ENCODE results near the gene SIRPA. TPM values are rescaled to one million over a fixed set of nuclear protein-coding genes. Genes with fewer than 3 reads are reported as not detected.

The SIRPA gene
- total and polyA plus RNA-seq, 2 of the 8 experiments (the other 6 are each of a cell fraction or from before 2014, with no cell fraction given), result 3.9 to 4.3 TPM

DNA sequence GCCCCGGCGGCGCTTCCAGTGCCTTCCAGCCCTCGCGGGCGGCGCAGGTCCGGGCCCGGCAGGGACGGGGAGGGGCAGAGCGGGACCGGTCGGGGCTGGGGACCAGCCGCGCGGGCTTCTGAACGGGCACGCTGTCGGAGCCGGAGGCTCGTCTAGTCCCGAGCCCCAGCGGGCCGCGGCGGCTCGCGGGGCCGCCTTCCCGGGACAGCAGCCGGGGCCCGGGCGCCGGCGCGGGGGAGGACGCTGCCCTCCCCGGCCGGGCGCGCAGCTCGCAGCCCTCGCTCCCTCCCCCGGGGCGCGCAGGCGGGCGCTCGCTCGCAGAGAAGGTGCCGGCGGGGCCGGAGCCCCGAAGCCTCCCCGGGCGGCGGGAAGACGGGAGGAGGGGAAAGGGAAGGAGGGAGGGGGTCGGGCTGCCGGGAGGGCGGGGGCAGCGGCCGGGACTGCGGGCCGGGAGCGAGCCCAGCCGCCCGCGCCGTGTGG, 696 bp upstream of the SIRPA start:
- Histone ChIP-seq H3K36me3 (ENCODE audit: control insufficient read depth in 2 of 4, insufficient read depth in 4 of 4, low read length in 3 of 4) (no peaks in the 10 kb centered on the region), H2BK15ac (ENCODE audit: low read length) (no peak overlapping the region), H3K9me3 (ENCODE audit: insufficient read depth in 2 of 2, low read depth in 1 of 2, low read length in 1 of 2) (no peaks in the 10 kb centered on the region), H3K56ac (replicated peaks; ENCODE audit: insufficient read length, low read depth, low read length) (no peak overlapping the region), H3K23me2 (ENCODE audit: low read depth, low read length) (peaks cover 14% of the 10 kb centered on the region; the same call in 1 of the 2 replicates), H2BK12ac (ENCODE audit: low read depth, low read length) (no peak overlapping the region), H3K4me3 (ENCODE audit: extremely low read depth in 1 of 4, insufficient read depth in 2 of 4, low read depth in 3 of 4, low read length in 4 of 4) (peak overlapping the region; percentile 47 to 80 (median 64)), H4K8ac (ENCODE audit: extremely low read depth, insufficient read depth, low read length) (no peak overlapping the region; the same call in 1 of the 2 replicates), H4K91ac (replicated peaks; ENCODE audit: insufficient read length, low read length) (no peak overlapping the region), H3K14ac (ENCODE audit: insufficient read length) (no peak overlapping the region), H3K27ac (ENCODE audit: low read depth, low read length) (no peak overlapping the region), H3K4me2 (ENCODE audit: insufficient read depth in 1 of 2, low read depth in 2 of 2, low read length in 2 of 2) (peak overlapping the region; percentile 83 to 85), H3K27me3 (replicated peaks in 1 of 4; ENCODE audit: control insufficient read depth in 3 of 4, extremely low read depth in 1 of 4, insufficient read depth in 3 of 4, low read length in 3 of 4) (peaks cover 5 to 40% (median 33%) of the 10 kb centered on the region in 4 experiments), H3K79me2 (ENCODE audit: control insufficient read depth in 1 of 2, insufficient read depth in 2 of 2, low read length in 2 of 2) (no peaks in the 10 kb centered on the region), H3K79me1 (ENCODE audit: low read depth, low read length) (no peaks in the 10 kb centered on the region), H3K4ac (replicated peaks; ENCODE audit: insufficient read length, low read depth, low read length) (no peak overlapping the region), H2BK120ac (replicated peaks; ENCODE audit: low read depth, low read length) (no peak overlapping the region), H3K23ac (ENCODE audit: insufficient read length) (no peak overlapping the region), H3K4me1 (replicated peaks in 1 of 4; ENCODE audit: control insufficient read depth in 3 of 4, insufficient read depth in 4 of 4, low read length in 3 of 4) (peaks cover 7 to 28% (median 10%) of the 10 kb centered on the region in 4 experiments), H3K18ac (ENCODE audit: extremely low read depth, low read length) (no peak overlapping the region), H4K20me1 (replicated peaks in 1 of 2; ENCODE audit: control insufficient read depth in 1 of 2, insufficient read depth in 2 of 2, low read length in 2 of 2) (peaks cover 0 to 8% of the 10 kb centered on the region in 2 experiments), H4K5ac (ENCODE audit: insufficient read length, low read depth, low read length) (no peak overlapping the region), H2AFZ (ENCODE audit: low read length) (no peak overlapping the region), H2BK20ac (ENCODE audit: low read length) (no peak overlapping the region), H2BK5ac (ENCODE audit: low read depth, low read length) (no peak overlapping the region), H3K9ac (replicated peaks in 1 of 4; ENCODE audit: extremely low read depth in 1 of 4, low read depth in 3 of 4, low read length in 3 of 4) (peak overlapping the region in 1 of 4 experiments; percentile 44; a peak in 1 of 7 replicates), H2AK5ac (ENCODE audit: low read depth, low read length) (no peak overlapping the region)
- DNase-seq (ENCODE audit: low read depth in 1 of 2, low spot score in 2 of 2), result no peak
- POLR2A ChIA-PET (ENCODE audit: partially characterized antibody), result no interaction called here
- no peak for FAIRE-seq
- WGBS, 2 experiments (ENCODE audit: extremely low coverage in 1 of 2, insufficient coverage in 1 of 2, insufficient read length in 1 of 2, insufficient replicate concordance in 2 of 2, low coverage in 1 of 2, low lambda C conversion rate in 2 of 2, missing lambda C conversion rate in 1 of 2), result 3% methylated on average over 8 of the region's 70 CpGs; no CpG with 5 or more reads in 1 of the 2 experiments
- CTCF ChIA-PET (ENCODE audit: partially characterized antibody), result interaction anchor here (1.0 to 1.5 kb wide), 2 partner anchors 94 to 117 kb away, joined by 3 to 4 read pairs; no protein-coding TSS in a partner anchor
- TF ChIP-seq E2F6 (IDR thresholded peaks at IDR 0.05) (peak; percentile 51), RNF2 (IDR thresholded peaks at IDR 0.05; ENCODE audit: borderline replicate concordance, low read depth, low read length, missing control alignments, poor library complexity, severe bottlenecking) (no peak), SP2 (IDR thresholded peaks at IDR 0.05; ENCODE audit: low read length) (no peak), MAX (IDR thresholded peaks at IDR 0.05) (no peak), GABPA (IDR thresholded peaks at IDR 0.05; ENCODE audit: borderline replicate concordance, insufficient read depth, low read length) (no peak)
- TF ChIP-seq, protein P1, sequence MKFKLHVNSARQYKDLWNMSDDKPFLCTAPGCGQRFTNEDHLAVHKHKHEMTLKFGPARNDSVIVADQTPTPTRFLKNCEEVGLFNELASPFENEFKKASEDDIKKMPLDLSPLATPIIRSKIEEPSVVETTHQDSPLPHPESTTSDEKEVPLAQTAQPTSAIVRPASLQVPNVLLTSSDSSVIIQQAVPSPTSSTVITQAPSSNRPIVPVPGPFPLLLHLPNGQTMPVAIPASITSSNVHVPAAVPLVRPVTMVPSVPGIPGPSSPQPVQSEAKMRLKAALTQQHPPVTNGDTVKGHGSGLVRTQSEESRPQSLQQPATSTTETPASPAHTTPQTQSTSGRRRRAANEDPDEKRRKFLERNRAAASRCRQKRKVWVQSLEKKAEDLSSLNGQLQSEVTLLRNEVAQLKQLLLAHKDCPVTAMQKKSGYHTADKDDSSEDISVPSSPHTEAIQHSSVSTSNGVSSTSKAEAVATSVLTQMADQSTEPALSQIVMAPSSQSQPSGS (IDR thresholded peaks at IDR 0.05; ENCODE audit: low read length), result no peak
- TF ChIP-seq, protein P2, sequence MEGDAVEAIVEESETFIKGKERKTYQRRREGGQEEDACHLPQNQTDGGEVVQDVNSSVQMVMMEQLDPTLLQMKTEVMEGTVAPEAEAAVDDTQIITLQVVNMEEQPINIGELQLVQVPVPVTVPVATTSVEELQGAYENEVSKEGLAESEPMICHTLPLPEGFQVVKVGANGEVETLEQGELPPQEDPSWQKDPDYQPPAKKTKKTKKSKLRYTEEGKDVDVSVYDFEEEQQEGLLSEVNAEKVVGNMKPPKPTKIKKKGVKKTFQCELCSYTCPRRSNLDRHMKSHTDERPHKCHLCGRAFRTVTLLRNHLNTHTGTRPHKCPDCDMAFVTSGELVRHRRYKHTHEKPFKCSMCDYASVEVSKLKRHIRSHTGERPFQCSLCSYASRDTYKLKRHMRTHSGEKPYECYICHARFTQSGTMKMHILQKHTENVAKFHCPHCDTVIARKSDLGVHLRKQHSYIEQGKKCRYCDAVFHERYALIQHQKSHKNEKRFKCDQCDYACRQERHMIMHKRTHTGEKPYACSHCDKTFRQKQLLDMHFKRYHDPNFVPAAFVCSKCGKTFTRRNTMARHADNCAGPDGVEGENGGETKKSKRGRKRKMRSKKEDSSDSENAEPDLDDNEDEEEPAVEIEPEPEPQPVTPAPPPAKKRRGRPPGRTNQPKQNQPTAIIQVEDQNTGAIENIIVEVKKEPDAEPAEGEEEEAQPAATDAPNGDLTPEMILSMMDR (IDR thresholded peaks at IDR 0.05; ENCODE audit: control extremely low read depth in 1 of 3, insufficient read depth in 1 of 3, low read depth in 1 of 3, low read length in 3 of 3), result no peak
